CMK (cell line): Measurements from ENCODE around the gene SDK2.

ENCODE experiments used
- DNase-seq: peaks from one replicate; pipeline ENCODE4 v3.0.0-alpha.2; 2010; ENCODE audit warnings: low read depth

Gene SDK2, protein sequence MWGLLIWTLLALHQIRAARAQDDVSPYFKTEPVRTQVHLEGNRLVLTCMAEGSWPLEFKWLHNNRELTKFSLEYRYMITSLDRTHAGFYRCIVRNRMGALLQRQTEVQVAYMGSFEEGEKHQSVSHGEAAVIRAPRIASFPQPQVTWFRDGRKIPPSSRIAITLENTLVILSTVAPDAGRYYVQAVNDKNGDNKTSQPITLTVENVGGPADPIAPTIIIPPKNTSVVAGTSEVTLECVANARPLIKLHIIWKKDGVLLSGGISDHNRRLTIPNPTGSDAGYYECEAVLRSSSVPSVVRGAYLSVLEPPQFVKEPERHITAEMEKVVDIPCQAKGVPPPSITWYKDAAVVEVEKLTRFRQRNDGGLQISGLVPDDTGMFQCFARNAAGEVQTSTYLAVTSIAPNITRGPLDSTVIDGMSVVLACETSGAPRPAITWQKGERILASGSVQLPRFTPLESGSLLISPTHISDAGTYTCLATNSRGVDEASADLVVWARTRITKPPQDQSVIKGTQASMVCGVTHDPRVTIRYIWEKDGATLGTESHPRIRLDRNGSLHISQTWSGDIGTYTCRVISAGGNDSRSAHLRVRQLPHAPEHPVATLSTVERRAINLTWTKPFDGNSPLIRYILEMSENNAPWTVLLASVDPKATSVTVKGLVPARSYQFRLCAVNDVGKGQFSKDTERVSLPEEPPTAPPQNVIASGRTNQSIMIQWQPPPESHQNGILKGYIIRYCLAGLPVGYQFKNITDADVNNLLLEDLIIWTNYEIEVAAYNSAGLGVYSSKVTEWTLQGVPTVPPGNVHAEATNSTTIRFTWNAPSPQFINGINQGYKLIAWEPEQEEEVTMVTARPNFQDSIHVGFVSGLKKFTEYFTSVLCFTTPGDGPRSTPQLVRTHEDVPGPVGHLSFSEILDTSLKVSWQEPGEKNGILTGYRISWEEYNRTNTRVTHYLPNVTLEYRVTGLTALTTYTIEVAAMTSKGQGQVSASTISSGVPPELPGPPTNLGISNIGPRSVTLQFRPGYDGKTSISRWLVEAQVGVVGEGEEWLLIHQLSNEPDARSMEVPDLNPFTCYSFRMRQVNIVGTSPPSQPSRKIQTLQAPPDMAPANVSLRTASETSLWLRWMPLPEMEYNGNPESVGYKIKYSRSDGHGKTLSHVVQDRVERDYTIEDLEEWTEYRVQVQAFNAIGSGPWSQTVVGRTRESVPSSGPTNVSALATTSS (N-terminal part only)

DNA sequence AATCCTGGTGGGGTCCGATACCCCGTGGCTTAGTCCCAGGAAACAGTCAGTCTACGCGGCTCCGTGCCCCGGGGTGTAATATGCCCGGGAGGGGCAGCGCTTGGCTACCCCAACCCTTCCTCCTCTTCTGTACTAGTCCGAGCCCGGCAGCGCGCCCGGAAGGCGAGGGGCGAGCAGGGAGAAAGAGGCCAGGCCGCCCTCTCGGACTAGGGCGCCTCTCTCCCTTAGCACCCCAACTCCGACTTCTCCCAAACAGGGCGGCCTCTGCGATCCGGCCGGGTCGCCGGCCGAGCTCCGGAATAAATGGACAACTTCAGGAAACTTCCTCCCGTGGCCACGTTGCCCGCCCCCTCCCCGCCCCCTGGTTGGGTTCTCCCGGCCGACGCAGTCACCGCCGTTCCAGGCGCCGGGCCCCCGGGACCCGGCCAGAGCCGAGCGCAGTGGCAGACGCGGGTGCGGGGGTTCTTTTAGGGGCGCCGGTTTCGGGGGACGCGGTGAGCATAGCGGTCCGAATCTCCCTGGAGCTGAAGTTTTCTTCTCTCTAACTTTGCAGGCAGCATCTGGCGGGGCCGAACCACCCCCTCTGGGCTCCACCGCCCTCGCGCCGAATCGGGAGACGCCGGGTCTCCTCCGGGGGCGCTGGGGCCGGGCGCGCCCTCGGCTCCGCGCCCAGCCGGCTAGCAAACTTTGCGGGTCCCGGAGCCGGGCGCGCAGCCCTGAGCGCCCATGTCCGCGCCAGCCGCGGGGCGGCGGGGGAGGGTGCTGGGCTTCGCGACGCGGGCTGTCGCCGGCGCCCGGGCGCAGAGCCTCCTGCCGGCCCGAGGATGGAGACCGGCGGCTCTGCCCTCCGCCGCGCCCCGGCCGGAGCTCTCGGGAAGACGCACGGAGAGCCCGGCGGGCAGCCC is at the start of gene SDK2:
TSS of gene SDK2 (minus strand) at position 301 of the 905 bp plus-strand sequence. CDS start 357 bp downstream, outside the sequence.
- DNase-seq = no peak

DNA sequence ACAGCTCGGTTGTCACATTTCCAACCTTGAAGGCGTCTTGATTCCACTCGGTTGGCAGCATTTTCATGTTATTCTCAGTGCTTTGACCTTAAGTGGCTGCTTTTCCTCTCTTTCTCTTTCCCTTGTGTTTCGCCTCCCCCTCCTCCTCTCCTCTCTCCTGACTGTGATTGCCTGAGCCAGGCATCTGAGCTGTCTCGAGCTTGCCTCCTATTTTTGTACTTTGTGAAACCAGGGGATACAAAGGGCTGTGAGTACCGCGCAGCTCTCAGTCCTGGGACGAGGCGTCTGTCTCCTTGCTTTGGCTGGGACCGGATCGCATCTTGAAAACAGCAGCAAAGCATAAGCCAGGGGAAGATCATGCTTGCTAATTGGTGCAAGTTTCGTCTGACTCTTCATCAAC is 48.8 kb upstream of the SDK2 start:
- DNase-seq = no peak

DNA sequence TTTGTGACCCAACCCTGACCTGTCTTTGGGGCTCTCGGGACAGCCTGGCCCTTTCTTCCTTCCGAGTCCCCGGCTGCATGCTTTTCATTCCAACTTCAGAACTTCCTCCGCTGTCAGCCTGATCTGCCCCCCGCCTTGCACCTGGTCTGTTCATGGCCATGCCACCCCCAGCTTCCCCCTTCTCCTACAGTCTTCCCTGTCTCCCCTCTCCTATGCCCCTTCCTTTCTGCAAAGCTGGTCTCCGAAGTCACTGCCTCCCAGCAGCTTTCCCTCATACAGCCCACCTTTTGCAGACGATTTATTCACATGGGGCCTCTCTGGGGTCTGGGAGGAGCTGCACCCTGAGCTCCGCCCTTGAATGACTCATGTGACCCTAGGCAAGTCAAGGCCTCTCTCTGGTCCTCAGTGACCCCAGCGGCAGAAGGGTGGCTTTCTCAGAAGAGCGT is 47.1 kb upstream of the SDK2 start:
- DNase-seq = no peak

DNA sequence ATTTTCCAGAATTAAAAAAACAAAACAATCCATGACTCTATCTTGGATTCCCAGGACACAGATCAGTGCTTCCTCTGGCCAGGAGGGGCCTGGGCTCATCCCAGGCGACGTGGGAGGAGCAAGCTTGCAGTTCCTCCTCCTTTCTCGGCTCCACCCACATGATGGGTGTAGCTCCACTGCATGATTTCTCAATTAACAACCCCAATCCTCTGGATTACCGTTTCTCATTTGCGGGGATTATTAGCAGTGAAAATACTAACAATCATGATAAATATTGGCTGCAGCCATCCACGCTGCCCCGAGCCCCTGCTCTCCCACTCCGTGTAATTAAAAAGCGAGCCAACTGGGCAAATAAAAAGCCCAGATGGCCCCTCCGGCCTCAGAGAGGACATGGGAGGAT is 46.4 kb upstream of the SDK2 start:
- no peak for DNase-seq

GRCh38 chr17:73689596-73690275 is 45.5 kb upstream of the SDK2 start:
- no peak for DNase-seq

GRCh38 chr17:73686961-73687360 is 42.7 kb upstream of the SDK2 start:
- no peak for DNase-seq

DNA sequence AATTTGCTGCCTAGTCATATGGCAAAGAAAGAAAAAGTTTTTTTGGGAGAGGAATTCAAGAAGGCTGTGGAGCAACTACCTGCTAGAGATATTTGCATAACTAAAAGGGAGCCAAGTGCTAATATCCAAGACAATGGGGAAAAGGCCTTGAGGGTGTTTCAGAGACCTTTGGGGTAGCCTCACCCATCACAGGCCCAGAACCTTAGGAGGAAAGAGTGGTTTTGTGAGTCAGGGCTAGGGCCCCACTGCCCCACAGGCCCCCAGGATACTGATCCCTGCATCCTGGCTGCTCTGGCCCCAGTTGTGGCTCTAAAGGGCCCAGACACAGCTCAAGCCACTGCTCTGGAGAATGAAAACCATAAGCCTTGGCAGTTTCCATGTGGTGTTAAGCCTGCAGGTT is 41.9 kb upstream of the SDK2 start:
- no peak for DNase-seq

DNA sequence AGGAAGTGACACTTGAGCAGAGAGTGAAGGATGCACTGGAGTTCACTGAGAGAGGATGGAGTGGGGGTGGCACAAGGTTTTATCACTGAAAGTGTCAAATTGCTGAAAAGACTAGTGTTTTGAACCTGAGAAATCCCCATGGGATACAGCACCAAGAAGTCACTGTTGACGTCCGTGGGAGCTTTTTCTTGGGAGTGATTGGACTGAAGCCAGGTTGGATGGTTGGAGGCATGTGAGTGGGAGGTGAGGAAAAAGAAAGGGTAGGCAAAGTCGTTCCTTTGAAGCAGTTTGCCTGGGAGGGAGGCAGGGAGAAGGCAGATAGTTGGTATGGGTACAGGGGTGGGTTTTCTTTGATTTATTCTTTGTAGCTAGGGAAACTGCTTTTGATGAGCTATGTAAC is 39.9 kb upstream of the SDK2 start:
- DNase-seq = no peak

DNA sequence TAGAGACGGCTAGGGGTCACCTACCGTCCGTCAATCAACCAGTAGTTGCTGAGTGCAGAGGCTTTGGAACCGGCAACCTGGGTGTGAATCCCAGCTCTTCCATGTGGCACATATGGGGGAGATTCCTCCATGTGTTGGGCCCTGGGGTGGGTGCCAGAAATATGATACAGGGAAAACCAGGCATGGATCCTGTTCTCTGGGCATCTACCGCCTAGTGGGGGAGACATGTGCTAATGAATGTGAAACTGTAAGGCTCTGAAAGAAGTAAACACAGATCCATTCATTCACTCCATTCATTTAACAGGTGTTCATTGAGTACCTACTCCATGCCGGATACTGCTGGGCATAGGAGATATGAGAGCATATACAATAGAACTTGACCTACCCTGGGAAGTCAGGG is 39.5 kb upstream of the SDK2 start:
- no peak for DNase-seq

GRCh38 chr17:73681946-73682345 is 37.7 kb upstream of the SDK2 start:
- DNase-seq = no peak

- no peak for DNase-seq
These were observed 35.2 kb upstream of the SDK2 start for GRCh38 chr17:73679476-73679875.

DNA sequence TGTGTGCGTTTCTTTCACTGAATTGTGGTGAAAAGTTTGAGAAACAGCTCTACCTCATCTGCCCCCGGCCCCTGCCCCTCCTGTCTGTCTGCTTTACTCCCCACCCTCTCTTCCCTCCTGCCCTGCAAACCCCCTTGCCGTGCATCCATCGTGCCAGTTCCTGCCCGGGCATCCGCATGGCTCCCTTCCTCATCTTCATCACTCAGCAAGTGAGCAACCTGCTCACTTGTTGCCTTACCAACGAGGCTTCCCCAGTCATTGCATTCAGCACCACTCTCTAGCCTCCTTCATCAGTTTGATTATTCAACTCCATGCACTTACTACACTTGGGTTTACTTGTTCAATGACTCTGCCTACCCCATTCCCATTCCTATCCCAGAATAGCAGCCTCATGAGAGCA is 34.8 kb upstream of the SDK2 start:
- DNase-seq = no peak

DNA sequence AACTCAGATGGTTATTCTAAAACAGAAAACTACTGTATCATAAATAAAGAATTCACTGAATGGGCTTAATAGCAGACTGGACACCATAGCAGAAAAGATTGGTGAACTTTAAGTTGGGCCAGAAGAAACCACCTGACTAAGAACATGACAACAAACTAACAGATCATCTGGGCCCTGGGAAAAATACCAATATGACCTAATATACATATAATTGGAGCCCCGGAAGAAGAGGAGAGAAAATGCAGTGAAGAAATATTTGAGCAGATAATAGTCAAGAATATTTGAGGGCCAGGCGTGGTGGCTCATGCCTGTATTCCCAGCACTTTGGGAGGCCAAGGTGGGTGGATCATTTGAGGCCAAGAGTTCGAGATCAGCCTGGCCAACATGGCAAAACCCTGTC is 25.5 kb upstream of the SDK2 start:
- DNase-seq = no peak

DNA sequence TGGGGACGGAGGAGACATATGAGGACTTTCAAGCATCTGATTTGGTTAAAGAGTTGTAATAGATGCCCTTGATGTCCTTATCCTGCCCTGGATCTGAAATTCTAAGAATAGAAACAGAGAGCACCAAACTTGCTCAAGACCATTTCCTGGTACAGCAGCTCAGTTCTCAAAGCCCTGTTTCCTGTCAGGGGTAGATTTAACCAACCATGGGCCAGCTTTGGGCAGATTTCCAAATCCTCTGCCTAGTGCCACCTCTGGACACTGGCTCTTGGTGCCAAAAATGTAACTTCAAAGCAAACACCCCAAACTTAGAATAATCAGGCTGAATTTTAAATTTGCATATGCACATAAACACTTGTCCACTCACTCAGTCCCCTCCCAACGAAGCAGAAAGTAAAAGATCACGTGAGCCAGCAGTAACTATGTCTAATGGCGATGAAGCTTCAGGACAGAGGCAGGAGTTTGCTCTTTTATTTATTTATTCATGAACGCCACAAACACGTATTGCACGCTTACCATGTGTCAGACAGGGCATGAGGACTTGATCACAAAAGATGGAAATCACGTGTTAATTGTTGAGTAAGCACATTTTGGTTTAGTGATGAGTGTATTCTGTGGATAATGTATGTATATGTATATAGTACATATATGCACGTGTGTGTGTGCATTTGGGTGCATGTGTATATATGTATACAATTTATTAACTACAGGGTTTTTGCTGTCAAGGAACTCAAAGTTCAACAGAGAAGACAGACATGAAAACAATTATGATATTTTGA is 23.1 kb upstream of the SDK2 start:
- DNase-seq = no peak

- no peak for DNase-seq
These were observed 19.4 kb upstream of the SDK2 start for GRCh38 chr17:73663614-73664013.

- DNase-seq = no peak
These were observed 16.1 kb upstream of the SDK2 start for GRCh38 chr17:73660366-73660765.

DNA sequence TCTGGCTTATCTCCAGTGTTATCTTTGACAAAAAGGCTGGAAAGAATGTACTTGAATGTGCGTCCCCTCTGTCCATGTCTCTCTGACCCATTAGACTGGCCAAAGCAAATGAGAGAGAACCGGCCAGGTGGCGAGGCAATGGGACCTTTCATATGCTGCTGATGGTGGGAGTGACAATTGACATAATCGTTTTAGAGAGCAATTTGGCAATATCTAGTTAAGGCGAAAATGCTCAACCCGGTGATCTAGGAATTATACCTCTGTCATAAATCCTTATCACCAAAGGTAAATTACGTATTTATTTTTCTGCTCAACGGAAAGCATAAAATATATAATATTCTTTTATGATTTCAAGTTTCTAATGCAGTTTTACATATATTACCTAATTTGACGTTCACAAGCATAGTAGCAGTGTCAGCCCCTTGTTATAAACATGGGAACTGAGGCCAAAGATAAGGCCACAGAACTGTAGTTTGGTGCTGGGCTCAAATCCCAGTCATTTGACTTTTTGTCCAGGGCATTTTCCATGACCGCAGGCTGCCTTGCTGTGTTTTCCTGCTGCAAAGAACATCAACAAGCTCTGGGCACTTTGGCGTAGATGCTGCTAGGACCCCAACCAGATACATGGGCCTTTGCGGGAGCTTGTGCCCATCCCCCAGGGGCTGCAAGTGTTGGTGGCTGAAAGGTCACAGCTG is 14.7 kb upstream of the SDK2 start:
- no peak for DNase-seq

GRCh38 chr17:73657473-73658116 is 13.3 kb upstream of the SDK2 start:
- no peak for DNase-seq

- no peak for DNase-seq
These were observed 10.0 kb upstream of the SDK2 start for GRCh38 chr17:73654241-73654640.
